Fibroblast of lung (primary cell): ENCODE measurements around the gene TMCC3. TPM values are rescaled to one million over a fixed set of nuclear protein-coding genes. Genes with fewer than 3 reads are reported as not detected.

Experiments used
- DNase-seq, 2 donors: peaks; one replicate each; pipeline versions ENCODE4 v3.0.0 to v3.0.0-alpha.2; 2010; ENCODE audit warnings: low read depth in 2 of 2
- H2AFZ ChIP-seq: 2 replicates; pipeline ENCODE4 v1.5.1; 2012; ENCODE audit warnings: low read length, control low read depth, inconsistent platforms
- H3K27ac ChIP-seq: 2 replicates; pipeline ENCODE4 v1.5.1; 2011; ENCODE audit warnings: low read length, control low read depth; ENCODE audit not compliant: insufficient read depth
- H3K27me3 ChIP-seq: 2 replicates; pipeline ENCODE4 v1.5.1; 2011; ENCODE audit warnings: mild to moderate bottlenecking, low read length; ENCODE audit not compliant: control insufficient read depth, insufficient read depth
- H3K36me3 ChIP-seq: 2 replicates; pipeline ENCODE4 v1.5.1; 2011; ENCODE audit warnings: low read length; ENCODE audit not compliant: control insufficient read depth, insufficient read depth
- H3K4me1 ChIP-seq: 2 replicates; pipeline ENCODE4 v1.5.1; 2011; ENCODE audit warnings: low read length; ENCODE audit not compliant: control insufficient read depth, insufficient read depth; ENCODE audit errors: extremely low read depth
- H3K4me2 ChIP-seq: 2 replicates; pipeline ENCODE4 v1.5.1; 2011; ENCODE audit warnings: low read length, control low read depth; ENCODE audit not compliant: insufficient read depth; ENCODE audit errors: extremely low read depth
- H3K4me3 ChIP-seq, 4 experiments: fragments of 200-600 bp in 1 of 4; sonication (generic) in 1 of 4; replicated peaks in 1 of 4; 2 replicates each; pipeline ENCODE4 v1.5.1; 2011 to 2016; ENCODE audit warnings: low read length in 4 of 4, low read depth in 3 of 4, mild to moderate bottlenecking in 3 of 4, control low read depth in 2 of 4, inconsistent platforms in 1 of 4, mixed read lengths in 1 of 4; ENCODE audit not compliant: insufficient read depth in 1 of 4; ENCODE audit errors: control extremely low read depth in 1 of 4
- H3K79me2 ChIP-seq: 2 replicates; pipeline ENCODE4 v1.5.1; 2012; ENCODE audit warnings: mild to moderate bottlenecking, low read length, inconsistent platforms; ENCODE audit not compliant: control insufficient read depth, insufficient read depth
- H3K9ac ChIP-seq: 2 replicates; pipeline ENCODE4 v1.5.1; 2011; ENCODE audit warnings: mild to moderate bottlenecking, low read length, control low read depth; ENCODE audit not compliant: insufficient read depth
- H3K9me3 ChIP-seq: 2 replicates; pipeline ENCODE4 v1.5.1; 2012; ENCODE audit warnings: low read depth, low read length; ENCODE audit not compliant: control insufficient read depth, insufficient read depth
- H4K20me1 ChIP-seq: 2 replicates; pipeline ENCODE4 v1.5.1; 2011; ENCODE audit warnings: low read length; ENCODE audit not compliant: control insufficient read depth, insufficient read depth; ENCODE audit errors: extremely low read depth
- CTCF ChIP-seq, 2 donors: IDR thresholded peaks in 1 of 2; conservative IDR thresholded peaks in 1 of 2; 1 replicate in 1 of 2; 2 replicates in 1 of 2; pipeline ENCODE4 v1.5.1; 2011 to 2012; ENCODE audit warnings: low read length in 2 of 2, control low read depth in 1 of 2, inconsistent platforms in 1 of 2, low read depth in 1 of 2, mild to moderate bottlenecking in 1 of 2
- EZH2 ChIP-seq: IDR thresholded peaks from 2 replicates; pipeline ENCODE4 v1.5.1; 2012; ENCODE audit warnings: low read length, control low read depth, mild to moderate bottlenecking; ENCODE audit errors: missing control alignments
- polyA plus RNA-seq, 2 donors: library from polyadenylated mRNA; depleted of rRNA in 1 of 2; stranded (reverse) in 1 of 2; unstranded in 1 of 2; fragments of >200 nt; gene quantifications; 2 replicates each; pipeline ENCODE4 v1.2.1, GENCODE V29; 2011 to 2012; ENCODE audit warnings: missing spikeins in 1 of 2
- total RNA-seq: library from RNA; depleted of rRNA; stranded (reverse); fragments of >200 nt; gene quantifications from 2 replicates; pipeline ENCODE4 v1.2.1, GENCODE V29; 2014

The TMCC3 gene
- total and polyA plus RNA-seq, 2 donors (not counting 1 experiment from before 2014, with no cell fraction given): 0.22 to 0.33 TPM

GRCh38 chr12:94648578-94648977 lies 1.8 kb downstream of the TMCC3 start:
- H3K4me3 ChIP-seq: no peak overlapping the region
- H3K9ac ChIP-seq: no peak overlapping the region
- DNase-seq: no peak
- no peaks in the 10 kb centered on the region for H4K20me1 ChIP-seq
- no peak overlapping the region for H2AFZ ChIP-seq
- no peaks in the 10 kb centered on the region for H3K9me3 ChIP-seq
- no peaks in the 10 kb centered on the region for H3K36me3 ChIP-seq
- H3K27me3 ChIP-seq: peaks cover 5% of the 10 kb centered on the region
- H3K4me1 ChIP-seq: no peaks in the 10 kb centered on the region
- H3K79me2 ChIP-seq: no peaks in the 10 kb centered on the region
- no peak for TF ChIP-seq CTCF (conservative IDR thresholded peaks at IDR 0.05 in 1 of 2, IDR thresholded peaks at IDR 0.05 in 1 of 2; ENCODE audit: low read depth in 1 of 2, low read length in 2 of 2)
- no peak for TF ChIP-seq EZH2
- no peak overlapping the region for H3K4me2 ChIP-seq
- H3K27ac ChIP-seq: no peak overlapping the region

GRCh38 chr12:94644141-94644979 lies 6.0 kb downstream of the TMCC3 start:
- Histone ChIP-seq H3K27ac (no peak overlapping the region), H3K4me3 (peak overlapping the region in 1 of 4 experiments; percentile 7), H3K27me3 (peaks cover 2% of the 10 kb centered on the region), H2AFZ (no peak overlapping the region), H3K36me3 (no peaks in the 10 kb centered on the region), H4K20me1 (no peaks in the 10 kb centered on the region), H3K9me3 (no peaks in the 10 kb centered on the region), H3K4me1 (no peaks in the 10 kb centered on the region), H3K9ac (no peak overlapping the region), H3K79me2 (no peaks in the 10 kb centered on the region), H3K4me2 (no peak overlapping the region)
- peak; percentile 73 to 88 for DNase-seq
- no peak for TF ChIP-seq EZH2

- H3K79me2 ChIP-seq: no peaks in the 10 kb centered on the region
- H3K4me3 ChIP-seq: no peak overlapping the region
- H3K36me3 ChIP-seq: no peaks in the 10 kb centered on the region
- no peak overlapping the region for H3K27ac ChIP-seq
- H3K27me3 ChIP-seq: no peaks in the 10 kb centered on the region
- no peak overlapping the region for H3K9ac ChIP-seq
- DNase-seq: no peak
- no peaks in the 10 kb centered on the region for H4K20me1 ChIP-seq
- H3K9me3 ChIP-seq: no peaks in the 10 kb centered on the region
- H3K4me1 ChIP-seq: no peaks in the 10 kb centered on the region
- no peak overlapping the region for H2AFZ ChIP-seq
- no peak overlapping the region for H3K4me2 ChIP-seq
- no peak for TF ChIP-seq CTCF (conservative IDR thresholded peaks at IDR 0.05 in 1 of 2, IDR thresholded peaks at IDR 0.05 in 1 of 2; ENCODE audit: low read depth in 1 of 2, low read length in 2 of 2)
- TF ChIP-seq EZH2: no peak
Measured at GRCh38 chr12:94643606-94644005, 6.8 kb downstream of the TMCC3 start.
